Mesothelial cell of epicardium (in vitro differentiated cells): Measurements from ENCODE around the gene GUCY1A2. TPM values are rescaled to one million over a fixed set of nuclear protein-coding genes. Genes with fewer than 3 reads are reported as not detected.
A peak's percentile ranks its signal among the peaks of the same experiment; 100 is the strongest.

Experiments
- DNase-seq, 2 experiments: peaks; one replicate each; pipeline ENCODE4 v3.0.0; 2021; ENCODE audit warnings: low spot score in 2 of 2; ENCODE audit not compliant: unreplicated experiment in 2 of 2
- H3K27ac Mint-ChIP-seq: 2 replicates; pipeline ENCODE4 v1.8.0; 2021; ENCODE audit warnings: mixed read lengths
- H3K27me3 Mint-ChIP-seq: 2 replicates; pipeline ENCODE4 v1.8.0; 2021; ENCODE audit warnings: low read depth, mixed read lengths
- H3K36me3 Mint-ChIP-seq: 2 replicates; pipeline ENCODE4 v1.8.0; 2021; ENCODE audit warnings: mixed read lengths
- H3K4me1 Mint-ChIP-seq: 2 replicates; pipeline ENCODE4 v1.8.0; 2021; ENCODE audit warnings: mixed read lengths
- H3K4me3 Mint-ChIP-seq: 2 replicates; pipeline ENCODE4 v1.8.0; 2021; ENCODE audit warnings: mild to moderate bottlenecking, moderate library complexity, mixed read lengths
- H3K9me3 Mint-ChIP-seq: 2 replicates; pipeline ENCODE4 v1.8.0; 2021; ENCODE audit warnings: mixed read lengths
- CTCF ChIP-seq: fragments of 200-600 bp; sonication (generic); IDR thresholded peaks from one replicate; pipeline ENCODE4 v1.5.0; 2021; ENCODE audit warnings: antibody characterized with exemption; ENCODE audit not compliant: unreplicated experiment
- total RNA-seq: library from RNA; stranded (reverse); gene quantifications from 3 replicates; pipeline ENCODE4 v1.2.1, GENCODE V29; 2021

Gene GUCY1A2
- total RNA-seq, 1 donor from 2014 or later = 13.6 TPM

- peaks cover 7% of the 10 kb centered on the region for H3K9me3 Mint-ChIP-seq
- peaks cover 42% of the 10 kb centered on the region for H3K4me1 Mint-ChIP-seq
- no peak for DNase-seq
- no peak overlapping the region for H3K4me3 Mint-ChIP-seq
- peak overlapping the region; percentile 95 for H3K27ac Mint-ChIP-seq
- TF ChIP-seq CTCF = no peak
- H3K27me3 Mint-ChIP-seq = no peaks in the 10 kb centered on the region
- peaks cover 12% of the 10 kb centered on the region for H3K36me3 Mint-ChIP-seq
Measured at GRCh38 chr11:106959800-106960199, 58.5 kb downstream of the GUCY1A2 start.

- no peak for TF ChIP-seq CTCF
- DNase-seq = no peak
- Mint-ChIP-seq H3K27ac (peak overlapping the region; percentile 95), H3K4me3 (no peak overlapping the region), H3K27me3 (no peaks in the 10 kb centered on the region), H3K36me3 (peaks cover 12% of the 10 kb centered on the region), H3K9me3 (peaks cover 7% of the 10 kb centered on the region), H3K4me1 (peaks cover 42% of the 10 kb centered on the region)
Measured at GRCh38 chr11:106959386-106959785, 58.9 kb downstream of the GUCY1A2 start.

GRCh38 chr11:106958517-106959248, 59.6 kb downstream of the GUCY1A2 start:
- Mint-ChIP-seq H3K27ac (peak overlapping the region; percentile 95), H3K9me3 (peaks cover 13% of the 10 kb centered on the region), H3K4me1 (peaks cover 42% of the 10 kb centered on the region), H3K27me3 (no peaks in the 10 kb centered on the region), H3K4me3 (no peak overlapping the region), H3K36me3 (peaks cover 17% of the 10 kb centered on the region)
- no peak for DNase-seq
- TF ChIP-seq CTCF = no peak

DNA sequence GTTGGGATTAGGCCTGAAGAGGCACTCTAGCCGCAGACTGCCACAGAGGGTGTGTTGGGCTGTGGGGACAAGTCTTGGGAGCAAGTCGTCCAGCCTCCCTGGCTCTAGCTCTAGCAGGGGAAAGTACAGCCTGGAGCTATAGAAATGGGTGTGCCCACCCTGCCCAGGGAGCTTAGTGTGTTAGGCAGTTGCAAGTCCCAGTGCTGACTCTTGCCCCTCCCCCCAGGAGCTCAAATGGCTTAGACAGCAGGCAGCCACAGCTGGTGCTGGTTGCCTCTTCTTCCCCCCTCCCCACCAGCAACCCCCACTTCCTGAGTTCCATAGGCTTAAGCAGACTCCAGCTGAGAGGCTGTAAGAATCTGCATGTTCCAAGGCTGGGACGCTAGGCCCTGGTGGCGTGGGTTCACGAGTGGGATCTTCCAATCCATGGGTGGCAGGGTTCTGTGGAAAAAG, 61.2 kb downstream of the GUCY1A2 start:
- H3K9me3 Mint-ChIP-seq = peaks cover 18% of the 10 kb centered on the region
- no peak overlapping the region for H3K4me3 Mint-ChIP-seq
- H3K27ac Mint-ChIP-seq = no peak overlapping the region
- peaks cover 17% of the 10 kb centered on the region for H3K36me3 Mint-ChIP-seq
- no peak for DNase-seq
- no peaks in the 10 kb centered on the region for H3K27me3 Mint-ChIP-seq
- peaks cover 41% of the 10 kb centered on the region for H3K4me1 Mint-ChIP-seq
- no peak for TF ChIP-seq CTCF

DNA sequence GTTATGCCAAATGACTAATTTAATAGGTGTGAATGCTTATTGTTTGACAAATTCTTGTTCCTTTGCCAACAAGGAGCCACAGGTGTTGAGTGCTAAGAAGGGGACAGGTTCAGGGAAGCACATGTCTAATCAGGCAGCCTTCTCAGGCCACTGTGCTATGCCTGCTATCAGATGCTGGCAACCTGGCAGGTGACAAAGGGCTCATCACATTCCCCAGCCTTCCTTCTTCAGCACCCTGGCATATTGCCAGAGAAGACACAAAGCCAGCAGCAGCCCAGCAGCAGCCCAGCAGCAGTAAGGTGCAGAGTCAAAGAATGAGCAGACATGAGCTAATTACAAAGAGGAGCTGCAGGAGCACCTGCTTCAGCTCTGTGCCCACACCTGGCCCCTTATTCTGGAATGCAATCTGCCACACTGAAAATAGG, 68.2 kb downstream of the GUCY1A2 start:
- no peak for TF ChIP-seq CTCF
- H3K36me3 Mint-ChIP-seq = peaks cover 5% of the 10 kb centered on the region
- no peak for DNase-seq
- H3K27ac Mint-ChIP-seq = no peak overlapping the region
- H3K4me1 Mint-ChIP-seq = peaks cover 6% of the 10 kb centered on the region
- H3K4me3 Mint-ChIP-seq = no peak overlapping the region
- peaks cover 10% of the 10 kb centered on the region for H3K9me3 Mint-ChIP-seq
- no peaks in the 10 kb centered on the region for H3K27me3 Mint-ChIP-seq
